AML-193 (cell line): ENCODE data around the gene GMDS.

Experiments used
- DNase-seq, 2 experiments: peaks; one replicate each; lab custom pipeline; 2025; lab: John Stamatoyannopoulos, UW

The GMDS gene

GRCh38 chr6:1586861-1587450, 658.4 kb downstream of the GMDS start:
- no peak for DNase-seq

GRCh38 chr6:1586256-1586655, 659.1 kb downstream of the GMDS start:
- DNase-seq: no peak

- no peak for DNase-seq
These were observed 659.7 kb downstream of the GMDS start for GRCh38 chr6:1585669-1586049.

- no peak for DNase-seq
These were observed 660.3 kb downstream of the GMDS start for GRCh38 chr6:1584996-1585668.

GRCh38 chr6:1584146-1584545, 661.3 kb downstream of the GMDS start:
- no peak for DNase-seq

- no peak for DNase-seq
These were observed 664.0 kb downstream of the GMDS start for GRCh38 chr6:1581120-1581991.

GRCh38 chr6:1580585-1580984, 664.8 kb downstream of the GMDS start:
- DNase-seq: no peak

- DNase-seq: no peak
These were observed 665.3 kb downstream of the GMDS start for GRCh38 chr6:1580109-1580508.

GRCh38 chr6:1579096-1579495, 666.3 kb downstream of the GMDS start:
- DNase-seq: no peak

- no peak for DNase-seq
These were observed 667.3 kb downstream of the GMDS start for GRCh38 chr6:1577896-1578745.

GRCh38 chr6:1577146-1577680, 668.2 kb downstream of the GMDS start:
- DNase-seq: no peak

GRCh38 chr6:1576711-1577110, 668.7 kb downstream of the GMDS start:
- DNase-seq: no peak

- DNase-seq: no peak
These were observed 669.2 kb downstream of the GMDS start for GRCh38 chr6:1576166-1576565.

GRCh38 chr6:1575210-1576041, 670.0 kb downstream of the GMDS start:
- no peak for DNase-seq

GRCh38 chr6:1574890-1575209, 670.6 kb downstream of the GMDS start:
- DNase-seq: no peak

GRCh38 chr6:1574083-1574761, 671.2 kb downstream of the GMDS start:
- DNase-seq: no peak
